ENCODE data around the gene CDH13. TPM values are rescaled to one million over a fixed set of nuclear protein-coding genes. Genes with fewer than 3 reads are reported as not detected.

Gene CDH13
- polyA plus RNA-seq, 1 donor: 49.6 TPM

GRCh38 chr16:82783933-82784572 lies 157.3 kb downstream of the CDH13 start:
- no peak for DNase-seq (ENCODE audit: low read depth)

GRCh38 chr16:82784573-82784968 lies 157.8 kb downstream of the CDH13 start:
- DNase-seq (ENCODE audit: low read depth): no peak

- DNase-seq (ENCODE audit: low read depth): no peak
Measured at GRCh38 chr16:82788225-82788624, 161.5 kb downstream of the CDH13 start.

- DNase-seq (ENCODE audit: low read depth): no peak
Measured at GRCh38 chr16:82788919-82789318, 162.2 kb downstream of the CDH13 start.

- no peak for DNase-seq (ENCODE audit: low read depth)
Measured at GRCh38 chr16:82792693-82793092, 165.9 kb downstream of the CDH13 start.

GRCh38 chr16:82793528-82794245 lies 166.9 kb downstream of the CDH13 start:
- no peak for DNase-seq (ENCODE audit: low read depth)

GRCh38 chr16:82796047-82796446 lies 169.3 kb downstream of the CDH13 start:
- no peak for DNase-seq (ENCODE audit: low read depth)

- DNase-seq (ENCODE audit: low read depth): no peak
Measured at GRCh38 chr16:82801361-82801760, 174.6 kb downstream of the CDH13 start.

GRCh38 chr16:82805866-82806265 lies 179.1 kb downstream of the CDH13 start:
- DNase-seq (ENCODE audit: low read depth): no peak

GRCh38 chr16:82807311-82807710 lies 180.5 kb downstream of the CDH13 start:
- DNase-seq (ENCODE audit: low read depth): no peak

GRCh38 chr16:82808036-82808435 lies 181.3 kb downstream of the CDH13 start:
- DNase-seq (ENCODE audit: low read depth): no peak

GRCh38 chr16:82810077-82810476 lies 183.3 kb downstream of the CDH13 start:
- no peak for DNase-seq (ENCODE audit: low read depth)

GRCh38 chr16:82814059-82814458 lies 187.3 kb downstream of the CDH13 start:
- no peak for DNase-seq (ENCODE audit: low read depth)

GRCh38 chr16:82819286-82819685 lies 192.5 kb downstream of the CDH13 start:
- no peak for DNase-seq (ENCODE audit: low read depth)

- no peak for DNase-seq (ENCODE audit: low read depth)
Measured at GRCh38 chr16:82820855-82821254, 194.1 kb downstream of the CDH13 start.

GRCh38 chr16:82824408-82824807 lies 197.6 kb downstream of the CDH13 start:
- no peak for DNase-seq (ENCODE audit: low read depth)

- DNase-seq (ENCODE audit: low read depth): no peak
Measured at GRCh38 chr16:82829301-82829700, 202.5 kb downstream of the CDH13 start.

GRCh38 chr16:82830944-82831343 lies 204.2 kb downstream of the CDH13 start:
- DNase-seq (ENCODE audit: low read depth): no peak

GRCh38 chr16:82832821-82833220 lies 206.1 kb downstream of the CDH13 start:
- DNase-seq (ENCODE audit: low read depth): no peak

GRCh38 chr16:82833378-82833993 lies 206.7 kb downstream of the CDH13 start:
- DNase-seq (ENCODE audit: low read depth): no peak

GRCh38 chr16:82834151-82834815 lies 207.5 kb downstream of the CDH13 start:
- no peak for DNase-seq (ENCODE audit: low read depth)

- DNase-seq (ENCODE audit: low read depth): no peak
Measured at GRCh38 chr16:82835487-82836155, 208.9 kb downstream of the CDH13 start.

Measured in forelimb muscle (tissue), 1 donor.